Panc1 (cell line): ENCODE results near the gene BPIFA1. TPM values are rescaled to one million over a fixed set of nuclear protein-coding genes. Genes with fewer than 3 reads are reported as not detected.

Source experiments
- ATAC-seq: fragments of 200-7000 bp; cut with Tn5 transposase; 2 replicates; pipeline ENCODE4 v1.9.1; 2020; ENCODE audit warnings: mild to moderate bottlenecking, moderate library complexity
- BruUV-seq: library from RNA; stranded (reverse); fragments of 400-500 nt; replicated peaks from 2 replicates; lab custom pipeline; 2021; lab: Mats Ljungman, UMichigan
- CTCF ChIA-PET: fragments of 300-600 bp; sonication (Branson Sonifier 250); formaldehyde crosslinking; loops from one replicate; lab custom pipeline; 2022; ENCODE audit warnings: antibody characterized with exemption; lab: Charles Lee
- POLR2A ChIA-PET: fragments of 300-600 bp; sonication (Branson Sonifier 250); formaldehyde crosslinking; loops from one replicate; lab custom pipeline; 2022; ENCODE audit warnings: antibody characterized with exemption; lab: Charles Lee
- DNase-seq: peaks from one replicate; pipeline ENCODE4 v3.0.0-alpha.2; 2010; ENCODE audit warnings: low read depth, low spot score
- H3K27ac ChIP-seq: 2 replicates; pipeline ENCODE4 v1.5.1; 2011; ENCODE audit warnings: mild to moderate bottlenecking, low read length, inconsistent platforms
- H3K27me3 ChIP-seq: fragments of 200-500 bp; sonication (Bioruptor generic); 2 replicates; pipeline ENCODE4 v1.6.0; 2014; ENCODE audit warnings: low read length, inconsistent platforms; ENCODE audit not compliant: control insufficient read depth, insufficient read depth
- H3K36me3 ChIP-seq: fragments of 200-500 bp; sonication (Bioruptor generic); 2 replicates; pipeline ENCODE4 v1.5.1; 2014; ENCODE audit warnings: inconsistent platforms, mild to moderate bottlenecking, low read length, moderate library complexity; ENCODE audit not compliant: control insufficient read depth, insufficient read depth
- H3K4me1 ChIP-seq: 2 replicates; pipeline ENCODE4 v1.5.1; 2011; ENCODE audit warnings: inconsistent platforms, mild to moderate bottlenecking, low read length, moderate library complexity; ENCODE audit not compliant: control insufficient read depth, insufficient read depth
- H3K4me3 ChIP-seq, 2 experiments: 2 replicates each; pipeline ENCODE4 v1.5.1; 2011 to 2012; ENCODE audit warnings: low read depth in 2 of 2, low read length in 2 of 2, mild to moderate bottlenecking in 2 of 2, inconsistent platforms in 1 of 2, moderate library complexity in 1 of 2
- H3K9me3 ChIP-seq: fragments of 200-500 bp; sonication (Bioruptor generic); 2 replicates; pipeline ENCODE4 v1.5.1; 2014; ENCODE audit warnings: low read depth, mild to moderate bottlenecking, inconsistent platforms, low read length, moderate library complexity; ENCODE audit not compliant: control insufficient read depth, insufficient read depth
- CTCF ChIP-seq: fragments of 450-650 bp; IDR thresholded peaks from 2 replicates; pipeline ENCODE4 v1.5.1; 2017; ENCODE audit warnings: mild to moderate bottlenecking
- POLR2AphosphoS5 ChIP-seq: IDR thresholded peaks from 2 replicates; pipeline ENCODE4 v1.6.1; 2012; ENCODE audit warnings: mild to moderate bottlenecking, low read depth, low read length, moderate library complexity
- REST ChIP-seq, 2 experiments: IDR thresholded peaks; 2 replicates each; pipeline ENCODE4 v1.6.1; 2011 to 2012; ENCODE audit warnings: low read depth in 2 of 2, control low read depth in 1 of 2, low read length in 1 of 2, mild to moderate bottlenecking in 1 of 2, moderate library complexity in 1 of 2; ENCODE audit not compliant: insufficient read depth in 1 of 2
- SIN3A ChIP-seq: IDR thresholded peaks from 2 replicates; pipeline ENCODE4 v1.6.1; 2012; ENCODE audit warnings: low read depth, mild to moderate bottlenecking, low read length, moderate library complexity, borderline replicate concordance; ENCODE audit not compliant: insufficient read depth
- TCF7L2 ChIP-seq: IDR thresholded peaks from 2 replicates; pipeline ENCODE4 v1.6.1; 2011; ENCODE audit warnings: mild to moderate bottlenecking, low read depth, low read length, inconsistent platforms
- in situ Hi-C: cut with HindIII; loops from 2 replicates; pipeline ENCODE4 v1.10.0; 2016; ENCODE audit warnings: low sequenced_read_pairs, low pct_unique_long_range_greater_than_20kb
- intact Hi-C: fragments of 100-400 bp; cut with micrococcal nuclease; formaldehyde crosslinking; loops from one replicate; pipeline ENCODE4 v1.10.0; 2022; ENCODE audit not compliant: unreplicated experiment
- total RNA-seq: library from RNA; stranded (reverse); gene quantifications from one replicate; pipeline ENCODE4 v1.2.1, GENCODE V29; 2021; ENCODE audit not compliant: unreplicated experiment

BPIFA1 gene
- total RNA-seq, 1 experiment from 2014 or later, result not detected

- in situ Hi-C loops, result no loop called here
- POLR2A ChIA-PET, result interaction anchor here (0.7 kb wide), 1 partner anchor 273 kb away, joined by 8 read pairs; no protein-coding TSS in a partner anchor
- Histone ChIP-seq H3K36me3 (no peaks in the 10 kb centered on the region), H3K27ac (no peak overlapping the region), H3K4me1 (no peaks in the 10 kb centered on the region), H3K27me3 (peaks cover 35% of the 10 kb centered on the region), H3K9me3 (no peaks in the 10 kb centered on the region), H3K4me3 (no peak overlapping the region)
- BruUV-seq, result no TSS peak
- CTCF ChIA-PET, result no interaction called here
- DNase-seq (no peak), ATAC-seq (no peak)
- no peak for TF ChIP-seq CTCF
- no peak for TF ChIP-seq SIN3A
- TF ChIP-seq REST (IDR thresholded peaks at IDR 0.05; ENCODE audit: insufficient read depth in 1 of 2, low read depth in 2 of 2, low read length in 1 of 2), result no peak
- TF ChIP-seq TCF7L2, result no peak
- no peak for TF ChIP-seq POLR2AphosphoS5
- intact Hi-C loops, result no loop called here
These were observed 32.4 kb upstream of the BPIFA1 start for GRCh38 chr20:33203444-33203843.

- CTCF ChIA-PET, result no interaction called here
- no TSS peak for BruUV-seq
- DNase-seq (no peak), ATAC-seq (peak; percentile 55; the same call in 1 of the 2 replicates)
- no peak overlapping the region for H3K27ac ChIP-seq
- H3K36me3 ChIP-seq, result no peaks in the 10 kb centered on the region
- no peak overlapping the region for H3K4me3 ChIP-seq
- POLR2A ChIA-PET, result no interaction called here
- intact Hi-C loops (no loop called here), in situ Hi-C loops (no loop called here)
- TF ChIP-seq REST (IDR thresholded peaks at IDR 0.05; ENCODE audit: insufficient read depth in 1 of 2, low read depth in 2 of 2, low read length in 1 of 2) (peak; percentile 98 to 99), SIN3A (no peak)
- peaks cover 21% of the 10 kb centered on the region for H3K27me3 ChIP-seq
- no peaks in the 10 kb centered on the region for H3K9me3 ChIP-seq
- H3K4me1 ChIP-seq, result no peaks in the 10 kb centered on the region
These were observed 26.0 kb upstream of the BPIFA1 start for GRCh38 chr20:33209789-33210188.
